Measurements from ENCODE around the gene DUSP1.

GRCh38 chr5:172776235-172776594 is 5.2 kb upstream of the DUSP1 start:
- TF ChIP-seq EZH2phosphoT487 (IDR thresholded peaks at IDR 0.05; ENCODE audit: low read depth, severe bottlenecking, unreplicated experiment) (no peak), CTCF (IDR thresholded peaks at IDR 0.05; ENCODE audit: poor library complexity) (no peak), EZH2 (IDR thresholded peaks at IDR 0.05; ENCODE audit: borderline replicate concordance) (no peak)

Measured in hepatocyte (in vitro differentiated cells).